Stimulated activated CD8-positive, alpha-beta memory T cell treated with anti-CD3 and anti-CD28 coated beads, Interleukin-4, amount 100 ng/mL, for 1 hour (primary cell): ENCODE measurements around the gene STX2.
"Not testable (repeated sequence)": the region's sequence is repeated elsewhere in the genome, so short reads cannot be mapped to it uniquely, and the experiment has no call there.

Source experiments
- DNase-seq, 2 donors: peaks; one replicate each; pipeline ENCODE4 v3.0.0-alpha.2; 2020; ENCODE audit warnings: low read depth in 2 of 2, low spot score in 1 of 2

STX2 gene

GRCh38 chr12:130803702-130804101 lies 35.3 kb downstream of the STX2 start:
- no peak for DNase-seq

GRCh38 chr12:130800312-130800711 lies 38.7 kb downstream of the STX2 start:
- DNase-seq = no peak

- no peak for DNase-seq
These were observed 40.0 kb downstream of the STX2 start for GRCh38 chr12:130799051-130799450.

GRCh38 chr12:130796985-130797686 lies 41.9 kb downstream of the STX2 start:
- no peak for DNase-seq

- DNase-seq = no peak
These were observed 43.1 kb downstream of the STX2 start for GRCh38 chr12:130795906-130796305.

- DNase-seq = no peak
These were observed 45.5 kb downstream of the STX2 start for GRCh38 chr12:130793554-130793849.

- DNase-seq = no peak
These were observed 46.1 kb downstream of the STX2 start for GRCh38 chr12:130792821-130793553.

GRCh38 chr12:130791629-130792028 lies 47.4 kb downstream of the STX2 start:
- no peak for DNase-seq

GRCh38 chr12:130788515-130788914 lies 50.5 kb downstream of the STX2 start:
- no peak for DNase-seq

GRCh38 chr12:130787445-130788410 lies 51.3 kb downstream of the STX2 start:
- no peak for DNase-seq

- no peak for DNase-seq
These were observed 52.0 kb downstream of the STX2 start for GRCh38 chr12:130787041-130787440.

- DNase-seq = no peak
These were observed 55.8 kb downstream of the STX2 start for GRCh38 chr12:130783110-130783715.

GRCh38 chr12:130782245-130782644 lies 56.8 kb downstream of the STX2 start:
- DNase-seq = not testable (repeated sequence)

GRCh38 chr12:130780880-130781575 lies 58.0 kb downstream of the STX2 start:
- DNase-seq = no peak

GRCh38 chr12:130780325-130780724 lies 58.7 kb downstream of the STX2 start:
- no peak for DNase-seq

GRCh38 chr12:130778776-130779175 lies 60.3 kb downstream of the STX2 start:
- DNase-seq = no peak

- DNase-seq = no peak
These were observed 62.2 kb downstream of the STX2 start for GRCh38 chr12:130776857-130777339.

GRCh38 chr12:130775953-130776856 lies 62.8 kb downstream of the STX2 start:
- peak in 1 of 2 donors; percentile 17 for DNase-seq

GRCh38 chr12:130770413-130771028 lies 68.5 kb downstream of the STX2 start:
- DNase-seq = no peak
